K562 (cell line): Measurements from ENCODE around the gene LIN28A. TPM values are rescaled to one million over a fixed set of nuclear protein-coding genes. Genes with fewer than 3 reads are reported as not detected.

Source experiments
- ATAC-seq: fragments of 200-7000 bp; cut with Tn5 transposase; 3 replicates; pipeline ENCODE4 v1.9.1; 2020; ENCODE audit warnings: moderate library complexity
- BruUV-seq: library from RNA; stranded (reverse); fragments of 400-500 nt; replicated peaks from 2 replicates; lab custom pipeline; 2021; lab: Mats Ljungman, UMichigan
- CTCF ChIA-PET: fragments of 300-600 bp; formaldehyde crosslinking; extraction: SDS; loops from one replicate; lab custom pipeline; 2021; ENCODE audit warnings: low intra/inter-chr PET ratio; lab: Yijun Ruan, JAX
- POLR2A ChIA-PET: fragments of 300-600, 350-650 bp; sonication (Branson Sonifier 250); formaldehyde crosslinking; extraction: SDS; loops from one replicate; lab custom pipeline; 2021; ENCODE audit warnings: antibody characterized with exemption, inconsistent platforms; lab: Yijun Ruan, JAX
- DNase-seq, 4 experiments: peaks; one replicate each; pipeline versions ENCODE4 v3.0.0 to v3.0.0-alpha.2; 2011 to 2018; ENCODE audit warnings: low spot score in 3 of 4, mixed read lengths in 3 of 4; ENCODE audit errors: extremely low read depth in 1 of 4
- FAIRE-seq: peaks from 2 replicates; lab custom pipeline; 2011; peaks lifted over from hg19 to GRCh38; lab: Jason Lieb, UNC
- H2AFZ ChIP-seq: 2 replicates; pipeline ENCODE4 v1.6.0; 2011; ENCODE audit warnings: low read depth, low read length, control low read depth, inconsistent platforms
- H3K27ac ChIP-seq: fragments of 200-600 bp; 3 replicates; pipeline ENCODE4 v1.8.0; 2011; ENCODE audit warnings: low read depth, mild to moderate bottlenecking, control low read depth, inconsistent platforms, low read length, moderate library complexity, mixed read lengths; ENCODE audit errors: extremely low read depth
- H3K27me3 ChIP-seq, 2 experiments: fragments of 300-600 bp in 1 of 2; 2 replicates in 1 of 2; 3 replicates in 1 of 2; pipeline versions ENCODE4 v1.6.0 to v1.8.0; 2011; ENCODE audit warnings: inconsistent platforms in 2 of 2, low read length in 2 of 2, mild to moderate bottlenecking in 1 of 2, mixed read lengths in 1 of 2, moderate library complexity in 1 of 2; ENCODE audit not compliant: control insufficient read depth in 2 of 2, insufficient read depth in 2 of 2
- H3K36me3 ChIP-seq: fragments of 300-600 bp; 3 replicates; pipeline ENCODE4 v1.8.0; 2011; ENCODE audit warnings: mild to moderate bottlenecking, low read length, inconsistent platforms; ENCODE audit not compliant: control insufficient read depth, insufficient read depth
- H3K4me1 ChIP-seq, 2 experiments: fragments of 200-600 bp in 1 of 2; replicated peaks in 1 of 2; 2 replicates in 1 of 2; 3 replicates in 1 of 2; pipeline versions ENCODE4 v1.5.1 to v1.8.0; 2011; ENCODE audit warnings: inconsistent platforms in 2 of 2, low read length in 2 of 2, mild to moderate bottlenecking in 1 of 2, mixed read lengths in 1 of 2, moderate library complexity in 1 of 2; ENCODE audit not compliant: control insufficient read depth in 2 of 2, insufficient read depth in 2 of 2
- H3K4me2 ChIP-seq: 2 replicates; pipeline ENCODE4 v1.6.1; 2011; ENCODE audit warnings: low read length, control low read depth, inconsistent platforms, mixed read lengths; ENCODE audit not compliant: insufficient read depth
- H3K4me3 ChIP-seq: fragments of 200-600 bp; sonication (generic), shearing (Covaris generic); 2 replicates; pipeline ENCODE4 v1.5.1; 2016; ENCODE audit warnings: control low read depth, inconsistent platforms
- H3K79me2 ChIP-seq: fragments of 200-600 bp; 3 replicates; pipeline ENCODE4 v1.8.0; 2011; ENCODE audit warnings: low read length, inconsistent platforms; ENCODE audit not compliant: control insufficient read depth, insufficient read depth
- H3K9ac ChIP-seq, 2 experiments: 2 replicates each; pipeline versions ENCODE4 v1.6.0 to v1.6.1; 2011; ENCODE audit warnings: low read depth in 2 of 2, low read length in 2 of 2, control low read depth in 1 of 2, inconsistent platforms in 1 of 2, mild to moderate bottlenecking in 1 of 2, mixed read lengths in 1 of 2; ENCODE audit not compliant: insufficient read depth in 1 of 2
- H3K9me1 ChIP-seq: one replicate; pipeline ENCODE4 v1.6.0; 2011; ENCODE audit warnings: inconsistent platforms, mild to moderate bottlenecking, low read length, moderate library complexity; ENCODE audit not compliant: control insufficient read depth, insufficient read depth
- H3K9me3 ChIP-seq: replicated peaks from 2 replicates; pipeline ENCODE4 v1.5.1; 2011; ENCODE audit warnings: low read depth, low read length, inconsistent platforms; ENCODE audit not compliant: control insufficient read depth, insufficient read depth
- H4K20me1 ChIP-seq: replicated peaks from 2 replicates; pipeline ENCODE4 v1.6.1; 2011; ENCODE audit warnings: low read length, inconsistent platforms, mixed read lengths; ENCODE audit not compliant: control insufficient read depth, insufficient read depth
- ETV5 ChIP-seq: sonication (generic); formaldehyde crosslinking; IDR thresholded peaks from 2 replicates; pipeline ENCODE4 v1.4.0; 2020; ENCODE audit warnings: low read depth, mild to moderate bottlenecking, missing genetic modification reagents
- FOXA3 ChIP-seq, 2 experiments: fragments of 450-650 bp in 1 of 2; sonication (generic) in 1 of 2; formaldehyde crosslinking; IDR thresholded peaks in 1 of 2; conservative IDR thresholded peaks in 1 of 2; 2 replicates each; pipeline versions ENCODE4 v1.4.0 to v1.8.0; 2020 to 2022; ENCODE audit warnings: mild to moderate bottlenecking in 2 of 2, missing genetic modification reagents in 1 of 2
- GTF2E2 ChIP-seq: fragments of 200-800 bp; sonication (Bioruptor generic); IDR thresholded peaks from 2 replicates; pipeline ENCODE4 v1.6.1; 2016; ENCODE audit warnings: missing genetic modification characterization, missing compliant biosample characterization
- IFI16 ChIP-seq: fragments of 250-450 bp; sonication (Bioruptor Pico); IDR thresholded peaks from 2 replicates; pipeline ENCODE4 v2.1.2; 2022; ENCODE audit warnings: mild to moderate bottlenecking, inconsistent platforms
- KLF1 ChIP-seq: fragments of 450-650 bp; IDR thresholded peaks from 2 replicates; pipeline ENCODE4 v1.6.1; 2016; ENCODE audit warnings: missing genetic modification characterization, missing compliant biosample characterization
- MNT ChIP-seq, 2 experiments: fragments of 450-650 bp; conservative IDR thresholded peaks; 2 replicates each; pipeline ENCODE4 v1.6.1; 2017; ENCODE audit warnings: mild to moderate bottlenecking in 2 of 2, moderate library complexity in 2 of 2
- MYBL2 ChIP-seq, 2 experiments: fragments of 450-650 bp in 1 of 2; sonication (generic) in 1 of 2; formaldehyde crosslinking in 1 of 2; IDR thresholded peaks; 2 replicates each; pipeline versions ENCODE4 v1.6.1 to v1.8.1; 2017 to 2022; ENCODE audit warnings: borderline replicate concordance in 1 of 2, inconsistent platforms in 1 of 2, low read depth in 1 of 2, mild to moderate bottlenecking in 1 of 2, missing genetic modification reagents in 1 of 2, moderate library complexity in 1 of 2
- NFRKB ChIP-seq: fragments of 450-650 bp; IDR thresholded peaks from 2 replicates; pipeline ENCODE4 v1.6.1; 2016; ENCODE audit warnings: low read depth
- PRPF4 ChIP-seq: fragments of 200-400 bp; formaldehyde crosslinking; IDR thresholded peaks from one replicate; pipeline ENCODE4 v1.6.1; 2017; ENCODE audit warnings: low read length, low read depth, mild to moderate bottlenecking; ENCODE audit not compliant: insufficient read depth, poor library complexity, severe bottlenecking
- ZBTB2 ChIP-seq: fragments of 450-650 bp; IDR thresholded peaks from 2 replicates; pipeline ENCODE4 v1.6.1; 2016; ENCODE audit warnings: antibody characterized with exemption
- ZC3H4 ChIP-seq: sonication (generic); formaldehyde crosslinking; IDR thresholded peaks from 2 replicates; pipeline ENCODE4 v1.9.0; 2021; ENCODE audit warnings: missing genetic modification reagents, borderline replicate concordance
- ZKSCAN8 ChIP-seq: fragments of 200-800 bp; sonication (Bioruptor generic); IDR thresholded peaks from 2 replicates; pipeline ENCODE4 v1.6.1; 2016; ENCODE audit warnings: missing genetic modification characterization, missing compliant biosample characterization
- WGBS: fragments of 100-300 bp; shearing (Covaris generic); methylation state at CpG from one replicate; pipeline ENCODE4 v1.1.6; 2016; ENCODE audit warnings: low coverage, mixed read lengths; ENCODE audit not compliant: insufficient coverage; ENCODE audit errors: missing lambda C conversion rate; 5-methylcytosine and 5-hydroxymethylcytosine counted together
- in situ Hi-C: fragments of 300-500 bp; cut with MboI; formaldehyde crosslinking; loops from 4 replicates; pipeline ENCODE4 v1.15.0; 2018; ENCODE audit warnings: inconsistent platforms, mixed read lengths
- intact Hi-C: fragments of 100-400 bp; cut with micrococcal nuclease; formaldehyde crosslinking; loops from 2 replicates; pipeline ENCODE4 v1.14.2; 2022
- polyA plus RNA-seq, 8 experiments: library from polyadenylated mRNA; depleted of rRNA in 4 of 8; stranded (reverse) in 5 of 8; unstranded in 3 of 8; fragments of >200 nt; fragmentation: Nextera tagmentation in 2 of 8; fragmentation: Illumina TruSeq in 1 of 8; extraction: Ambion mirVana in 2 of 8; extraction: Trizol in 1 of 8; gene quantifications; 2 replicates each; pipeline versions ENCODE4 v1.2.1 to v1.2.3, GENCODE V29; 2011 to 2014; ENCODE audit warnings: inconsistent platforms in 1 of 8, missing spikeins in 1 of 8
- total RNA-seq, 7 experiments: library from RNA; depleted of rRNA in 6 of 7; stranded (reverse); fragments of >200 nt in 6 of 7; fragmentation: Illumina TruSeq in 2 of 7; extraction: Trizol in 2 of 7; gene quantifications; 2 replicates each; pipeline versions ENCODE4 v1.2.1 to v1.2.3, GENCODE V29; 2011 to 2021; ENCODE audit warnings: low replicate concordance in 1 of 7

Gene LIN28A
- total and polyA plus RNA-seq, 9 of the 15 experiments (the other 6 are each of a cell fraction or from before 2014, with no cell fraction given): 0.80 to 5.4 (median 3.9) TPM

- H3K9ac ChIP-seq: no peak overlapping the region
- POLR2A ChIA-PET: no interaction called here
- CTCF ChIA-PET: no interaction called here
- H2AFZ ChIP-seq: no peak overlapping the region
- no peaks in the 10 kb centered on the region for H3K36me3 ChIP-seq
- no peak for DNase-seq
- TF ChIP-seq ZBTB2: no peak
- no peak for TF ChIP-seq GTF2E2 (tag)
- TF ChIP-seq, all 486 proteins: peak for 0
- no peak overlapping the region for H3K4me3 ChIP-seq
- ATAC-seq (no peak), FAIRE-seq (no peak)
- no peaks in the 10 kb centered on the region for H3K79me2 ChIP-seq
- H3K9me3 ChIP-seq: no peaks in the 10 kb centered on the region
- 7% methylated on average over 3 of the region's 3 CpGs for WGBS
- H4K20me1 ChIP-seq: no peaks in the 10 kb centered on the region
- H3K27me3 ChIP-seq: peaks cover 4 to 11% of the 10 kb centered on the region in 2 experiments; a peak in 3 of 5 replicates
- intact Hi-C loops: no loop called here
- H3K4me1 ChIP-seq: peaks cover 0 to 3% of the 10 kb centered on the region in 2 experiments; a peak in 2 of 5 replicates
- H3K9me1 ChIP-seq: no peaks in the 10 kb centered on the region
- BruUV-seq: no TSS peak
- no peak overlapping the region for H3K4me2 ChIP-seq
- H3K27ac ChIP-seq: no peak overlapping the region
- in situ Hi-C loops: no loop called here
Measured at GRCh38 chr1:26399034-26399433, 11.6 kb upstream of the LIN28A start.

- no peak overlapping the region for H3K4me2 ChIP-seq
- WGBS: 7% methylated on average over 3 of the region's 3 CpGs
- no peak overlapping the region for H3K27ac ChIP-seq
- intact Hi-C loops: no loop called here
- H3K4me1 ChIP-seq: no peaks in the 10 kb centered on the region
- H3K4me3 ChIP-seq: no peak overlapping the region
- no peaks in the 10 kb centered on the region for H3K9me1 ChIP-seq
- POLR2A ChIA-PET: interaction anchor here (0.6 kb wide), 1 partner anchor 9 kb away, joined by 3 read pairs; no protein-coding TSS in a partner anchor
- BruUV-seq: no TSS peak
- no peak overlapping the region for H3K9ac ChIP-seq
- FAIRE-seq (no peak), ATAC-seq (no peak), DNase-seq (no peak)
- H4K20me1 ChIP-seq: no peaks in the 10 kb centered on the region
- in situ Hi-C loops: no loop called here
- CTCF ChIA-PET: no interaction called here
- H2AFZ ChIP-seq: no peak overlapping the region
- peaks cover 7 to 14% of the 10 kb centered on the region in 2 experiments; a peak in 4 of 5 replicates for H3K27me3 ChIP-seq
- no peaks in the 10 kb centered on the region for H3K36me3 ChIP-seq
- no peaks in the 10 kb centered on the region for H3K79me2 ChIP-seq
- no peaks in the 10 kb centered on the region for H3K9me3 ChIP-seq
- TF ChIP-seq PRPF4 (no peak), NFRKB (no peak), MYBL2 (IDR thresholded peaks at IDR 0.05; ENCODE audit: low read depth) (no peak), MYBL2 (CRISPR knock-in tag; IDR thresholded peaks at IDR 0.05; ENCODE audit: borderline replicate concordance) (no peak), ZKSCAN8 (CRISPR knock-in tag) (no peak), MNT (conservative IDR thresholded peaks at IDR 0.05) (no peak), FOXA3 (CRISPR knock-in tag; conservative IDR thresholded peaks at IDR 0.05 in 1 of 2, IDR thresholded peaks at IDR 0.05 in 1 of 2) (no peak), ETV5 (CRISPR knock-in tag) (no peak), KLF1 (tag) (no peak), ZC3H4 (CRISPR knock-in tag) (no peak), IFI16 (no peak)
Measured at GRCh38 chr1:26401891-26402290, 8.7 kb upstream of the LIN28A start.
